Hindlimb muscle (tissue), 1 donor: ENCODE data around the gene TBPL1. TPM values are rescaled to one million over a fixed set of nuclear protein-coding genes. Genes with fewer than 3 reads are reported as not detected.

ENCODE experiments used
- polyA plus RNA-seq: library from polyadenylated mRNA; unstranded; fragments of 120-200 nt; gene quantifications from one replicate; pipeline ENCODE4 v1.2.1, GENCODE V29; 2013; ENCODE audit not compliant: insufficient read length

TBPL1 gene
- polyA plus RNA-seq, 1 donor = 18.5 TPM

Other genes starting within 250 kb of the TBPL1 start
- 0.04 TPM for gene TCF21, start 64.1 kb upstream of the TBPL1 start, polyA plus RNA-seq
- gene SLC2A12, start 99.4 kb downstream of the TBPL1 start, polyA plus RNA-seq = 3.0 TPM